Measurements from ENCODE around the gene USP40. TPM values are rescaled to one million over a fixed set of nuclear protein-coding genes. Genes with fewer than 3 reads are reported as not detected.

Gene USP40
- total RNA-seq, 2 donors from 2014 or later, result 22.1 to 32.7 TPM

- DNase-seq, result no peak
- Histone ChIP-seq H3K27me3 (no peaks in the 10 kb centered on the region), H3K4me3 (no peak overlapping the region), H3K9me3 (no peaks in the 10 kb centered on the region), H3K27ac (no peak overlapping the region), H3K36me3 (peaks cover 4% of the 10 kb centered on the region), H3K9ac (ENCODE audit: low read depth in 2 of 2, low read length in 2 of 2) (no peak overlapping the region), H3K4me1 (peaks cover 4% of the 10 kb centered on the region)
- no peak for TF ChIP-seq CTCF (IDR thresholded peaks at IDR 0.05)
- intact Hi-C loops (cut with DNase I), result no loop called here
These were observed 107.8 kb downstream of the USP40 start for GRCh38 chr2:233458826-233459225.

GRCh38 chr2:233458031-233458610 is 108.5 kb downstream of the USP40 start:
- H3K27ac ChIP-seq, result no peak overlapping the region
- no peak for DNase-seq
- H3K27me3 ChIP-seq, result no peaks in the 10 kb centered on the region
- TF ChIP-seq CTCF (IDR thresholded peaks at IDR 0.05), result no peak
- intact Hi-C loops (cut with DNase I), result no loop called here
- H3K4me3 ChIP-seq, result no peak overlapping the region
- H3K4me1 ChIP-seq, result peaks cover 4% of the 10 kb centered on the region
- H3K36me3 ChIP-seq, result peaks cover 4% of the 10 kb centered on the region
- no peaks in the 10 kb centered on the region for H3K9me3 ChIP-seq
- H3K9ac ChIP-seq (ENCODE audit: low read depth in 2 of 2, low read length in 2 of 2), result no peak overlapping the region

GRCh38 chr2:233457356-233457755 is 109.2 kb downstream of the USP40 start:
- H3K36me3 ChIP-seq, result peaks cover 12% of the 10 kb centered on the region
- no peaks in the 10 kb centered on the region for H3K27me3 ChIP-seq
- no peak for TF ChIP-seq CTCF (IDR thresholded peaks at IDR 0.05)
- H3K9me3 ChIP-seq, result no peaks in the 10 kb centered on the region
- intact Hi-C loops (cut with DNase I), result no loop called here
- DNase-seq, result no peak
- H3K9ac ChIP-seq (ENCODE audit: low read depth in 2 of 2, low read length in 2 of 2), result no peak overlapping the region
- peaks cover 4% of the 10 kb centered on the region for H3K4me1 ChIP-seq
- H3K4me3 ChIP-seq, result no peak overlapping the region
- H3K27ac ChIP-seq, result no peak overlapping the region

- no peak overlapping the region for H3K9ac ChIP-seq (ENCODE audit: low read depth in 2 of 2, low read length in 2 of 2)
These were observed 109.6 kb downstream of the USP40 start for GRCh38 chr2:233456934-233457333.

GRCh38 chr2:233456111-233456510 is 110.5 kb downstream of the USP40 start:
- Histone ChIP-seq H3K4me3 (no peak overlapping the region), H3K36me3 (peaks cover 20% of the 10 kb centered on the region), H3K27ac (no peak overlapping the region), H3K27me3 (no peaks in the 10 kb centered on the region), H3K4me1 (peaks cover 4% of the 10 kb centered on the region), H3K9ac (ENCODE audit: low read depth in 2 of 2, low read length in 2 of 2) (no peak overlapping the region), H3K9me3 (no peaks in the 10 kb centered on the region)
- TF ChIP-seq CTCF (IDR thresholded peaks at IDR 0.05), result no peak
- intact Hi-C loops (cut with DNase I), result no loop called here
- DNase-seq, result no peak

More at GRCh38 chr2:233456934-233457333, 109.6 kb downstream of the USP40 start:
- intact Hi-C loops (cut with DNase I), result no loop called here
- no peak for DNase-seq
- Histone ChIP-seq H3K27ac (no peak overlapping the region), H3K36me3 (peaks cover 16% of the 10 kb centered on the region), H3K4me1 (peaks cover 4% of the 10 kb centered on the region), H3K9me3 (no peaks in the 10 kb centered on the region), H3K27me3 (no peaks in the 10 kb centered on the region), H3K4me3 (no peak overlapping the region)
- TF ChIP-seq CTCF (IDR thresholded peaks at IDR 0.05), result no peak
